Lung (tissue), 12 donors: Measurements from ENCODE around the gene COQ4. TPM values are rescaled to one million over a fixed set of nuclear protein-coding genes. Genes with fewer than 3 reads are reported as not detected.

ENCODE experiments used
- ATAC-seq: fragments of 200-7000 bp; cut with Tn5 transposase; one replicate; pipeline ENCODE4 v1.9.1; 2020; ENCODE audit warnings: moderate number of reproducible peaks; ENCODE audit not compliant: insufficient read depth, low FRiP score
- DNase-seq, 3 donors: peaks; one replicate each; pipeline ENCODE4 v3.0.0-alpha.2; 2013 to 2017
- H3K27ac ChIP-seq, 2 donors: one replicate each; pipeline ENCODE4 v1.5.1; 2013; ENCODE audit warnings: mild to moderate bottlenecking in 2 of 2, moderate library complexity in 2 of 2, control low read depth in 1 of 2, inconsistent platforms in 1 of 2, low read depth in 1 of 2, low read length in 1 of 2
- H3K27me3 ChIP-seq, 3 donors: one replicate each; pipeline ENCODE4 v1.5.1; 2013; ENCODE audit warnings: low read length in 2 of 3; ENCODE audit not compliant: control insufficient read depth in 3 of 3, insufficient read depth in 3 of 3
- H3K36me3 ChIP-seq, 4 donors: one replicate each; pipeline ENCODE4 v1.5.1; 2013; ENCODE audit warnings: low read length in 4 of 4, mild to moderate bottlenecking in 1 of 4, moderate library complexity in 1 of 4; ENCODE audit not compliant: control insufficient read depth in 4 of 4, insufficient read depth in 4 of 4
- H3K4me1 ChIP-seq, 5 donors: one replicate each; pipeline ENCODE4 v1.5.1; 2013; ENCODE audit warnings: low read length in 5 of 5, mild to moderate bottlenecking in 2 of 5, moderate library complexity in 1 of 5; ENCODE audit not compliant: control insufficient read depth in 5 of 5, insufficient read depth in 5 of 5
- H3K4me3 ChIP-seq: one replicate; pipeline ENCODE4 v1.5.1; 2013; ENCODE audit warnings: mild to moderate bottlenecking, control low read depth, moderate library complexity
- H3K9ac ChIP-seq, 2 donors: one replicate each; pipeline ENCODE4 v1.5.1; 2013; ENCODE audit warnings: low read length in 2 of 2, control low read depth in 1 of 2; ENCODE audit not compliant: insufficient read depth in 1 of 2
- H3K9me3 ChIP-seq, 4 donors: one replicate each; pipeline ENCODE4 v1.5.1; 2013; ENCODE audit warnings: low read length in 3 of 4, mild to moderate bottlenecking in 1 of 4, moderate library complexity in 1 of 4; ENCODE audit not compliant: control insufficient read depth in 4 of 4, insufficient read depth in 3 of 4
- CTCF ChIP-seq: IDR thresholded peaks from 2 replicates; pipeline ENCODE4 v1.5.1; 2012; ENCODE audit warnings: mild to moderate bottlenecking; ENCODE audit errors: control extremely low read depth, extremely low read depth
- WGBS, 2 donors: extraction: QIAGEN DNeasy Blood & Tissue Kit; methylation state at CpG; one replicate each; pipeline ENCODE4 v1.1.7; 2013; 5-methylcytosine and 5-hydroxymethylcytosine counted together
- polyA plus RNA-seq, 2 donors: library from polyadenylated mRNA; stranded (reverse); fragments of 200-250 nt; gene quantifications; one replicate each; pipeline ENCODE4 v1.2.1, GENCODE V29; 2013
- total RNA-seq, 2 donors: library from RNA; depleted of rRNA in 1 of 2; stranded (reverse); fragments of >200 nt in 1 of 2; gene quantifications; one replicate each; pipeline ENCODE4 v1.2.1, GENCODE V29; 2014 to 2021
- donor health status: control.
- donor health status: control.
- donor health status: Bipolar disorder and iron deficiency.
- donor health status: healthy.
- donor health status: DM: yes; HTN: yes; CAD: no.

Gene COQ4
- total and polyA plus RNA-seq, 4 donors: 32.4 to 63.8 (median 49.1) TPM

- WGBS, 2 donors: 90 to 96% methylated on average over 2 of the region's 2 CpGs
- Histone ChIP-seq H3K36me3 (no peaks in the 10 kb centered on the region), H3K27me3 (no peaks in the 10 kb centered on the region), H3K4me1 (peaks cover 0 to 5% (median 0%) of the 10 kb centered on the region in 5 donors), H3K27ac (no peak overlapping the region), H3K9ac (no peak overlapping the region), H3K9me3 (no peaks in the 10 kb centered on the region), H3K4me3 (no peak overlapping the region)
- no peak for TF ChIP-seq CTCF
- ATAC-seq (no peak), DNase-seq (no peak)
Measured at GRCh38 chr9:128297221-128297773, 25.3 kb upstream of the COQ4 start.

- Histone ChIP-seq H3K36me3 (peaks cover 0 to 3% (median 0%) of the 10 kb centered on the region in 4 donors), H3K27me3 (no peaks in the 10 kb centered on the region), H3K9me3 (no peaks in the 10 kb centered on the region), H3K27ac (no peak overlapping the region), H3K9ac (no peak overlapping the region), H3K4me1 (peaks cover 0 to 5% (median 0%) of the 10 kb centered on the region in 5 donors), H3K4me3 (no peak overlapping the region)
- no peak for ATAC-seq
- peak in 2 of 3 donors; percentile 14 to 39 for DNase-seq
- no peak for TF ChIP-seq CTCF
- 87 to 92% methylated on average over 20 of the region's 20 CpGs for WGBS, 2 donors
Measured at GRCh38 chr9:128298535-128299482, 23.8 kb upstream of the COQ4 start.

- H3K36me3 ChIP-seq: peaks cover 0 to 6% (median 2%) of the 10 kb centered on the region in 4 donors
- DNase-seq: no peak
- H3K27ac ChIP-seq: no peak overlapping the region
- no peak overlapping the region for H3K9ac ChIP-seq
- H3K9me3 ChIP-seq: no peaks in the 10 kb centered on the region
- H3K27me3 ChIP-seq: no peaks in the 10 kb centered on the region
- no peaks in the 10 kb centered on the region for H3K4me1 ChIP-seq
- WGBS, 2 donors: 85 to 91% methylated on average over 9 of the region's 9 CpGs
- no peak for ATAC-seq
- no peak overlapping the region for H3K4me3 ChIP-seq
- TF ChIP-seq CTCF: no peak
Measured at GRCh38 chr9:128304136-128304970, 18.3 kb upstream of the COQ4 start.
